ENCODE data around the gene RXRA.

DNA sequence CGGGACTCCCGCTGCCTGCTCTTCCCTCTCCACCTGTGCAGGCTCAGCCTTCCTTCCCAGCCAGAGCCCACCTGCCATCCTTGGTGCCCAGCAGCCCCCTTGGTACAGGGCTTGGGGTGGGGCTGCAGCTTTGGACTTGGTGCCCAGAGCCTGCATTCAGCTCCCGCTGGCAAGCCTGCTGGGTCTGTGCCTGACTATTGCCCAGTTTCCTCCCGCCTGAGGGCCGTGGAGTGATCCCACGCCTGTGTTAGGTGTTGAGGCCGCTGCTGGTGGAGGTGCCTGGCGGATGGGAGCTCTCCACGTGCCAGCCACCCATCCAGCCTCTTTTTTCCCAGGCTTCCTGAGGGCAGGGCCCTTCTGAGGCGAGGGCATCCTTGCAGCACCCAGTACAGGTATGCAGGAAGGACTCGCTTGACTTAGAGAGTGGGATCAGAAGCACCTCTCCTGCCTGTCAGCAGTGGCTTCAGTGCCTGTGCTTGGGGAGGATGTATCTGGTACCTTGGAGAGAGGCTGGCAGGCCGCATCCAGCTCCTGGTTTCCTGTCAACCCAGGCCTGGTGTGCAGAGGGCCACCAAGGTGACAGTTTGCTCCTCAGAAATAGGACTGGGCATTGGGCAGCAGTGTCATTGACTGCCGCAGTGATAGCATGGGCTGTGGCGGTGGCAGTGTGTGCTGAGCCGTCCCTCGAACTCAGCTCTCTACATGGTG, 7.8 kb downstream of the RXRA start:
- no peak for TF ChIP-seq CTCF (IDR thresholded peaks at IDR 0.05 in 8 of 11, conservative IDR thresholded peaks at IDR 0.05 in 3 of 11)
- TF ChIP-seq POLR2A (IDR thresholded peaks at IDR 0.05) = no peak

Data from spleen (tissue), 7 donors.